ENCODE measurements around the gene BEST3. TPM values are rescaled to one million over a fixed set of nuclear protein-coding genes. Genes with fewer than 3 reads are reported as not detected.
"Not testable (repeated sequence)": the region's sequence is repeated elsewhere in the genome, so short reads cannot be mapped to it uniquely, and the experiment has no call there.

Gene BEST3
- total RNA-seq, 1 donor from 2014 or later, result 0.77 TPM

GRCh38 chr12:69610126-69610525 lies 89.0 kb downstream of the BEST3 start:
- H3K9me3 Mint-ChIP-seq, result no peaks in the 10 kb centered on the region
- no peaks in the 10 kb centered on the region for H3K36me3 Mint-ChIP-seq
- H3K27ac Mint-ChIP-seq, result no peak overlapping the region
- DNase-seq (ENCODE audit: extremely low spot score, unreplicated experiment), result no peak
- H3K4me1 Mint-ChIP-seq (ENCODE audit: unreplicated experiment), result no peaks in the 10 kb centered on the region
- H3K27me3 Mint-ChIP-seq, result peaks cover 4% of the 10 kb centered on the region
- no peak for TF ChIP-seq CTCF (conservative IDR thresholded peaks at IDR 0.05)
- H3K4me3 Mint-ChIP-seq, result no peak overlapping the region

GRCh38 chr12:69608114-69608513 lies 91.0 kb downstream of the BEST3 start:
- Mint-ChIP-seq H3K4me3 (no peak overlapping the region), H3K36me3 (peaks cover 5% of the 10 kb centered on the region), H3K27ac (no peak overlapping the region), H3K9me3 (no peaks in the 10 kb centered on the region), H3K4me1 (ENCODE audit: unreplicated experiment) (no peaks in the 10 kb centered on the region), H3K27me3 (peaks cover 4% of the 10 kb centered on the region)
- TF ChIP-seq CTCF (conservative IDR thresholded peaks at IDR 0.05), result no peak
- DNase-seq (ENCODE audit: extremely low spot score, unreplicated experiment), result no peak

- not testable (repeated sequence) for H3K4me3 Mint-ChIP-seq; H3K4me1 Mint-ChIP-seq (ENCODE audit: unreplicated experiment); DNase-seq (ENCODE audit: extremely low spot score, unreplicated experiment); H3K27ac Mint-ChIP-seq; H3K27me3 Mint-ChIP-seq; H3K9me3 Mint-ChIP-seq
- H3K36me3 Mint-ChIP-seq, result peaks cover 30% of the 10 kb centered on the region
Observed at GRCh38 chr12:69604275-69604674, 94.8 kb downstream of the BEST3 start.

Other genes starting within 250 kb of the BEST3 start
- gene FRS2, start 228.9 kb downstream of the BEST3 start, total RNA-seq (ENCODE audit: low replicate concordance), result 39.5 and 41.2 TPM in 2 replicates
- gene CCT2, start 113.8 kb downstream of the BEST3 start, total RNA-seq (ENCODE audit: low replicate concordance), result 191 and 260 TPM in 2 replicates
- gene LRRC10, start 88.4 kb downstream of the BEST3 start, total RNA-seq (ENCODE audit: low replicate concordance), result not detected in 2 replicates
- gene RAB3IP, start 39.6 kb upstream of the BEST3 start, total RNA-seq (ENCODE audit: low replicate concordance), result 24.3 and 48.6 TPM in 2 replicates
- gene MYRFL, start 125.9 kb upstream of the BEST3 start, total RNA-seq (ENCODE audit: low replicate concordance), result 0.43 and 2.5 TPM in 2 replicates